Measurements from ENCODE around the gene PROM1. TPM values are rescaled to one million over a fixed set of nuclear protein-coding genes. Genes with fewer than 3 reads are reported as not detected.

Gene PROM1
- total RNA-seq, 1 donor from 2014 or later, result 55.9 TPM

GRCh38 chr4:15938640-15939039 is 145.2 kb downstream of the PROM1 start, which contains the start of gene FGFBP1:
TSS of gene FGFBP1 (minus strand) at chr4:15938740. CDS start at chr4:15936632, 2,108 bp downstream.
- H3K9ac ChIP-seq, result no peak within 1 kb of the TSS
- H3K36me3 Mint-ChIP-seq, result no peaks in the 10 kb centered on the region
- no peaks in the 10 kb centered on the region for H3K36me3 ChIP-seq
- TF ChIP-seq EZH2phosphoT487 (IDR thresholded peaks at IDR 0.05) (no peak), EZH2 (IDR thresholded peaks at IDR 0.05) (no peak), CTCF (IDR thresholded peaks at IDR 0.05) (no peak)
- H3K9me3 Mint-ChIP-seq, result no peaks in the 10 kb centered on the region
- no peaks in the 10 kb centered on the region for H3K4me1 ChIP-seq
- no peaks in the 10 kb centered on the region for H3K79me2 ChIP-seq (ENCODE audit: low read depth)
- no peaks in the 10 kb centered on the region for H3F3A ChIP-seq (ENCODE audit: low read depth)
- no peak within 1 kb of the TSS for H3K4me2 ChIP-seq
- H3K4me1 Mint-ChIP-seq, result no peaks in the 10 kb centered on the region
- no peak for DNase-seq (ENCODE audit: low spot score)
- H3K27me3 ChIP-seq, result no peaks in the 10 kb centered on the region
- peaks cover 4% of the 10 kb centered on the region for H3K27me3 Mint-ChIP-seq (ENCODE audit: insufficient read depth, low read depth)
- H3K4me3 Mint-ChIP-seq, result no peak within 1 kb of the TSS
- no peak within 1 kb of the TSS for H3K27ac Mint-ChIP-seq
- H4K20me1 ChIP-seq (ENCODE audit: low read depth), result no peaks in the 10 kb centered on the region
- no peaks in the 10 kb centered on the region for H3K9me3 ChIP-seq (ENCODE audit: low read depth)
- H3K4me3 ChIP-seq, result no peak within 1 kb of the TSS
- no peak within 1 kb of the TSS for H3K27ac ChIP-seq
- no peak within 1 kb of the TSS for H2AFZ ChIP-seq (replicated peaks)

- peak; percentile 21 for DNase-seq (ENCODE audit: low spot score)
- no peaks in the 10 kb centered on the region for H3K9me3 Mint-ChIP-seq
- H3K4me3 Mint-ChIP-seq, result no peak overlapping the region
- no peak overlapping the region for H3K27ac ChIP-seq
- H3F3A ChIP-seq (ENCODE audit: low read depth), result no peaks in the 10 kb centered on the region
- peaks cover 4% of the 10 kb centered on the region for H3K27me3 Mint-ChIP-seq (ENCODE audit: insufficient read depth, low read depth)
- no peak overlapping the region for H3K4me2 ChIP-seq
- H3K27me3 ChIP-seq, result no peaks in the 10 kb centered on the region
- no peak overlapping the region for H3K4me3 ChIP-seq
- no peaks in the 10 kb centered on the region for H3K4me1 ChIP-seq
- no peak overlapping the region for H3K9ac ChIP-seq
- H3K9me3 ChIP-seq (ENCODE audit: low read depth), result no peaks in the 10 kb centered on the region
- TF ChIP-seq EZH2 (IDR thresholded peaks at IDR 0.05), result no peak
- no peak for TF ChIP-seq EZH2phosphoT487 (IDR thresholded peaks at IDR 0.05)
- no peak for TF ChIP-seq CTCF (IDR thresholded peaks at IDR 0.05)
- H3K36me3 Mint-ChIP-seq, result no peaks in the 10 kb centered on the region
- no peaks in the 10 kb centered on the region for H3K36me3 ChIP-seq
- H3K27ac Mint-ChIP-seq, result no peak overlapping the region
- H2AFZ ChIP-seq (replicated peaks), result no peak overlapping the region
- H3K79me2 ChIP-seq (ENCODE audit: low read depth), result no peaks in the 10 kb centered on the region
- no peaks in the 10 kb centered on the region for H4K20me1 ChIP-seq (ENCODE audit: low read depth)
- no peaks in the 10 kb centered on the region for H3K4me1 Mint-ChIP-seq
Measured at GRCh38 chr4:15938182-15938581, 145.6 kb downstream of the PROM1 start.

GRCh38 chr4:15936495-15936894 is 147.3 kb downstream of the PROM1 start:
- Histone ChIP-seq H3K9ac (no peak overlapping the region), H3K4me3 (no peak overlapping the region), H4K20me1 (ENCODE audit: low read depth) (no peaks in the 10 kb centered on the region), H2AFZ (replicated peaks) (no peak overlapping the region), H3K36me3 (no peaks in the 10 kb centered on the region), H3K4me2 (no peak overlapping the region), H3K4me1 (no peaks in the 10 kb centered on the region), H3K27me3 (no peaks in the 10 kb centered on the region), H3F3A (ENCODE audit: low read depth) (no peaks in the 10 kb centered on the region), H3K9me3 (ENCODE audit: low read depth) (no peaks in the 10 kb centered on the region), H3K27ac (no peak overlapping the region), H3K79me2 (ENCODE audit: low read depth) (no peaks in the 10 kb centered on the region)
- Mint-ChIP-seq H3K36me3 (no peaks in the 10 kb centered on the region), H3K9me3 (peaks cover 3% of the 10 kb centered on the region), H3K4me1 (no peaks in the 10 kb centered on the region), H3K27me3 (ENCODE audit: insufficient read depth, low read depth) (peaks cover 4% of the 10 kb centered on the region), H3K27ac (no peak overlapping the region), H3K4me3 (no peak overlapping the region)
- no peak for TF ChIP-seq CTCF (IDR thresholded peaks at IDR 0.05)
- no peak for TF ChIP-seq EZH2phosphoT487 (IDR thresholded peaks at IDR 0.05)
- TF ChIP-seq EZH2 (IDR thresholded peaks at IDR 0.05), result no peak
- no peak for DNase-seq (ENCODE audit: low spot score)

Measured in neural progenitor cell (in vitro differentiated cells).